WTC11 (cell line): ENCODE measurements around the gene PCYOX1L.

ENCODE experiments used
- CTCF ChIP-seq: fragments of 200-600 bp; IDR thresholded peaks from 2 replicates; pipeline ENCODE4 v1.8.0; 2022; ENCODE audit warnings: antibody characterized with exemption
- STAT6 ChIP-seq: sonication (generic); formaldehyde crosslinking; conservative IDR thresholded peaks from 2 replicates; pipeline ENCODE4 v1.8.1; 2023; ENCODE audit warnings: mild to moderate bottlenecking, low read depth, missing genetic modification reagents, moderate library complexity
- USF1 ChIP-seq: sonication (generic); formaldehyde crosslinking; IDR thresholded peaks from 2 replicates; pipeline ENCODE4 v1.8.0; 2022; ENCODE audit warnings: mild to moderate bottlenecking, missing genetic modification reagents
- ZMAT4 ChIP-seq: fragments of 250-450 bp; sonication (Bioruptor Pico); IDR thresholded peaks from 2 replicates; pipeline ENCODE4 v1.9.0; 2021; ENCODE audit warnings: mild to moderate bottlenecking
- ZNF512 ChIP-seq: sonication (generic); formaldehyde crosslinking; IDR thresholded peaks from 2 replicates; pipeline ENCODE4 v1.8.1; 2022; ENCODE audit warnings: missing genetic modification reagents, borderline replicate concordance
- ZNF532 ChIP-seq: fragments of 250-450 bp; sonication (Bioruptor Pico); IDR thresholded peaks from 2 replicates; pipeline ENCODE4 v1.9.0; 2021; ENCODE audit warnings: mild to moderate bottlenecking, borderline replicate concordance

GRCh38 chr5:149340920-149341319 is 16.9 kb upstream of the PCYOX1L start:
- TF ChIP-seq ZNF512 (CRISPR knock-in tag) (no peak), ZMAT4 (CRISPR knock-in tag) (no peak), USF1 (CRISPR knock-in tag) (no peak), STAT6 (CRISPR knock-in tag) (no peak), ZNF532 (CRISPR knock-in tag) (no peak), CTCF (no peak)
